ENCODE measurements around the gene ADAMTS17.

DNA sequence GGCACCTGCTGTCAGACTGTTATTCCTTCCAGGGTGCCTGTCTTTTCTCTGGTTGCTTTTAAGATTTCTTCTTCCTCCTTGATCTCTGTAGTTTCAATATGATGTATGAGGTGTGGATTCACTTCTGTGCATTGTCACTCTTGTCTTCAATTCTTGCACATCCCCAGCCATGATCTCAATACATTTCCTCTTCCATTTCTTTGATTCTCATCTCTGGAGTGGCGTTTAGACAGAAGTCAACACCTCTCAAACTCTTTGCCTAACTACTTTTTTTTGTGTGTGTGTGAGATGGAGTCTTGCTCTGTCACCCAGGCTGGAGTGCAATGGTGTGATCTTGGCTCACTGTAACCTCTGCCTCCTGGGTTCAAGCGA is 384.1 kb downstream of the ADAMTS17 start:
- TF ChIP-seq POLR2A (IDR thresholded peaks at IDR 0.05; ENCODE audit: low read depth, low read length) (no peak), POLR2AphosphoS5 (IDR thresholded peaks at IDR 0.05; ENCODE audit: low read depth, low read length) (no peak)
